ENCODE data around the gene KIF19.

KIF19 gene

GRCh38 chr17:74307984-74308773 lies 17.8 kb upstream of the KIF19 start:
- DNase-seq = no peak

GRCh38 chr17:74309902-74310301 lies 16.1 kb upstream of the KIF19 start:
- DNase-seq = no peak

GRCh38 chr17:74314877-74315276 lies 11.1 kb upstream of the KIF19 start:
- no peak for DNase-seq

- no peak for DNase-seq
These were observed 9.8 kb upstream of the KIF19 start for GRCh38 chr17:74316220-74316619.

GRCh38 chr17:74317071-74317470 lies 9.0 kb upstream of the KIF19 start:
- no peak for DNase-seq

- DNase-seq = no peak
These were observed 7.6 kb upstream of the KIF19 start for GRCh38 chr17:74318391-74318790.

- DNase-seq = no peak
These were observed 1.5 kb upstream of the KIF19 start for GRCh38 chr17:74324521-74324920.

- DNase-seq = no peak
These were observed 667 bp upstream of the KIF19 start for GRCh38 chr17:74325376-74325742.

- no peak for DNase-seq
These were observed 480 bp downstream of the KIF19 start for GRCh38 chr17:74326506-74326905.

- no peak for DNase-seq
These were observed 2.5 kb downstream of the KIF19 start for GRCh38 chr17:74328487-74328886.

GRCh38 chr17:74329378-74329777 lies 3.4 kb downstream of the KIF19 start:
- DNase-seq = no peak

- no peak for DNase-seq
These were observed 4.4 kb downstream of the KIF19 start for GRCh38 chr17:74330446-74330845.

GRCh38 chr17:74332017-74332650 lies 6.1 kb downstream of the KIF19 start:
- no peak for DNase-seq

- no peak for DNase-seq
These were observed 6.8 kb downstream of the KIF19 start for GRCh38 chr17:74332763-74333283.

- DNase-seq = no peak
These were observed 8.5 kb downstream of the KIF19 start for GRCh38 chr17:74334393-74335039.

- DNase-seq = no peak
These were observed 9.6 kb downstream of the KIF19 start for GRCh38 chr17:74335529-74336062.

GRCh38 chr17:74336307-74336706 lies 10.3 kb downstream of the KIF19 start:
- no peak for DNase-seq

GRCh38 chr17:74337834-74338500 lies 11.9 kb downstream of the KIF19 start:
- no peak for DNase-seq

- no peak for DNase-seq
These were observed 13.6 kb downstream of the KIF19 start for GRCh38 chr17:74339537-74340195.

GRCh38 chr17:74340470-74341023 lies 14.5 kb downstream of the KIF19 start:
- DNase-seq = no peak

- no peak for DNase-seq
These were observed 16.2 kb downstream of the KIF19 start for GRCh38 chr17:74342224-74342623.

GRCh38 chr17:74343121-74343520 lies 17.1 kb downstream of the KIF19 start:
- DNase-seq = no peak

Measured in NCI-H1048 (cell line).